WTC11 (cell line): Measurements from ENCODE around the gene COL27A1. TPM values are rescaled to one million over a fixed set of nuclear protein-coding genes. Genes with fewer than 3 reads are reported as not detected.

ENCODE experiments used
- ATAC-seq: fragments of 200-7000 bp; cut with Tn5 transposase; 2 replicates; pipeline ENCODE4 v1.10.0; 2021; ENCODE audit warnings: mild to moderate bottlenecking, moderate library complexity
- CTCF ChIA-PET: fragments of 300-600 bp; sonication (Branson Sonifier 250); formaldehyde crosslinking; loops from one replicate; lab custom pipeline; 2021; ENCODE audit warnings: antibody characterized with exemption; lab: Charles Lee
- POLR2A ChIA-PET: fragments of 350-600 bp; sonication (Branson Sonifier 250); formaldehyde crosslinking; loops from one replicate; lab custom pipeline; 2021; ENCODE audit warnings: antibody characterized with exemption; lab: Charles Lee
- DNase-seq: peaks from one replicate; pipeline ENCODE4 v3.0.0; 2021; ENCODE audit warnings: low spot score
- H3K27ac Mint-ChIP-seq: 2 replicates; pipeline ENCODE4 v1.8.0; 2021; ENCODE audit warnings: mixed read lengths
- H3K27me3 Mint-ChIP-seq: 2 replicates; pipeline ENCODE4 v1.8.0; 2021; ENCODE audit warnings: low read depth, mild to moderate bottlenecking, moderate library complexity, mixed read lengths
- H3K36me3 Mint-ChIP-seq: 2 replicates; pipeline ENCODE4 v1.8.0; 2021; ENCODE audit warnings: mixed read lengths
- H3K4me1 Mint-ChIP-seq: 2 replicates; pipeline ENCODE4 v1.8.0; 2022; ENCODE audit warnings: mixed read lengths
- H3K4me3 Mint-ChIP-seq: 2 replicates; pipeline ENCODE4 v1.8.0; 2021; ENCODE audit warnings: mild to moderate bottlenecking, moderate library complexity, mixed read lengths
- H3K9me3 Mint-ChIP-seq: 2 replicates; pipeline ENCODE4 v1.8.0; 2021; ENCODE audit warnings: mixed read lengths
- ATF1 ChIP-seq: sonication (generic); formaldehyde crosslinking; IDR thresholded peaks from 2 replicates; pipeline ENCODE4 v1.8.1; 2023; ENCODE audit warnings: mild to moderate bottlenecking, moderate library complexity, missing genetic modification reagents
- CDX4 ChIP-seq: fragments of 250-450 bp; sonication (Bioruptor Pico); IDR thresholded peaks from 2 replicates; pipeline ENCODE4 v1.9.0; 2021; ENCODE audit warnings: moderate library complexity, mild to moderate bottlenecking, inconsistent platforms, borderline replicate concordance
- E2F4 ChIP-seq: sonication (generic); formaldehyde crosslinking; IDR thresholded peaks from 2 replicates; pipeline ENCODE4 v1.8.1; 2022; ENCODE audit warnings: low read depth, mild to moderate bottlenecking, moderate library complexity, missing genetic modification reagents, borderline replicate concordance
- FOXK1 ChIP-seq: sonication (generic); formaldehyde crosslinking; IDR thresholded peaks from 2 replicates; pipeline ENCODE4 v1.8.0; 2022; ENCODE audit warnings: mild to moderate bottlenecking, moderate library complexity, missing genetic modification reagents
- GABPB1 ChIP-seq: sonication (generic); formaldehyde crosslinking; IDR thresholded peaks from 2 replicates; pipeline ENCODE4 v1.8.1; 2023; ENCODE audit warnings: mild to moderate bottlenecking, missing genetic modification reagents
- GTF2I ChIP-seq: fragments of 250-450 bp; sonication (Bioruptor Pico); conservative IDR thresholded peaks from 2 replicates; pipeline ENCODE4 v1.4.0; 2021; ENCODE audit warnings: mild to moderate bottlenecking
- HMGA2 ChIP-seq: fragments of 250-450 bp; sonication (Bioruptor Pico); IDR thresholded peaks from 2 replicates; pipeline ENCODE4 v1.4.0; 2021; ENCODE audit warnings: mild to moderate bottlenecking, moderate library complexity
- JAZF1 ChIP-seq: fragments of 250-450 bp; sonication (Bioruptor Pico); IDR thresholded peaks from 2 replicates; pipeline ENCODE4 v1.9.0; 2021; ENCODE audit warnings: moderate library complexity, mild to moderate bottlenecking, inconsistent platforms
- JUN ChIP-seq: sonication (generic); formaldehyde crosslinking; IDR thresholded peaks from 2 replicates; pipeline ENCODE4 v1.8.0; 2023; ENCODE audit warnings: mild to moderate bottlenecking, missing genetic modification reagents
- MXD4 ChIP-seq: fragments of 250-450 bp; sonication (Bioruptor Pico); IDR thresholded peaks from 2 replicates; pipeline ENCODE4 v1.8.0; 2021; ENCODE audit warnings: mild to moderate bottlenecking, moderate library complexity, borderline replicate concordance
- MYBL2 ChIP-seq: sonication (generic); formaldehyde crosslinking; IDR thresholded peaks from 2 replicates; pipeline ENCODE4 v1.8.1; 2023; ENCODE audit warnings: mild to moderate bottlenecking, moderate library complexity, missing genetic modification reagents
- NR3C1 ChIP-seq: sonication (generic); formaldehyde crosslinking; conservative IDR thresholded peaks from 2 replicates; pipeline ENCODE4 v1.8.1; 2023; ENCODE audit warnings: low read depth, mild to moderate bottlenecking, missing genetic modification reagents
- PREB ChIP-seq: sonication (generic); formaldehyde crosslinking; IDR thresholded peaks from 2 replicates; pipeline ENCODE4 v1.8.1; 2022; ENCODE audit warnings: mild to moderate bottlenecking, missing genetic modification reagents, moderate library complexity, borderline replicate concordance
- SMAD3 ChIP-seq: sonication (generic); formaldehyde crosslinking; IDR thresholded peaks from 2 replicates; pipeline ENCODE4 v1.8.0; 2022; ENCODE audit warnings: missing genetic modification reagents, mild to moderate bottlenecking, borderline replicate concordance
- SOX15 ChIP-seq: fragments of 250-450 bp; sonication (Bioruptor Pico); IDR thresholded peaks from 2 replicates; pipeline ENCODE4 v1.9.0; 2021; ENCODE audit warnings: mild to moderate bottlenecking
- TEAD1 ChIP-seq: sonication (generic); formaldehyde crosslinking; IDR thresholded peaks from 2 replicates; pipeline ENCODE4 v1.8.0; 2022; ENCODE audit warnings: mild to moderate bottlenecking, missing genetic modification reagents
- USF1 ChIP-seq: sonication (generic); formaldehyde crosslinking; IDR thresholded peaks from 2 replicates; pipeline ENCODE4 v1.8.0; 2022; ENCODE audit warnings: mild to moderate bottlenecking, missing genetic modification reagents
- ZMAT4 ChIP-seq: fragments of 250-450 bp; sonication (Bioruptor Pico); IDR thresholded peaks from 2 replicates; pipeline ENCODE4 v1.9.0; 2021; ENCODE audit warnings: mild to moderate bottlenecking
- ZNF263 ChIP-seq: sonication (generic); formaldehyde crosslinking; IDR thresholded peaks from 2 replicates; pipeline ENCODE4 v1.8.1; 2022; ENCODE audit warnings: low read depth, mild to moderate bottlenecking, moderate library complexity, missing genetic modification reagents
- ZNF423 ChIP-seq: fragments of 250-450 bp; sonication (Bioruptor Pico); IDR thresholded peaks from 2 replicates; pipeline ENCODE4 v2.1.2; 2022; ENCODE audit warnings: mild to moderate bottlenecking, moderate library complexity
- total RNA-seq: library from RNA; stranded (reverse); gene quantifications from 3 replicates; pipeline ENCODE4 v1.2.3, GENCODE V29; 2021
- TF ChIP-seq, protein P1 (sequence below): fragments of 250-450 bp; sonication (Bioruptor Pico); conservative IDR thresholded peaks from 2 replicates; pipeline ENCODE4 v1.9.0; 2021; ENCODE audit warnings: mild to moderate bottlenecking
- TF ChIP-seq, protein P2 (sequence below): sonication (generic); formaldehyde crosslinking; IDR thresholded peaks from 2 replicates; pipeline ENCODE4 v1.8.1; 2022; ENCODE audit warnings: low read depth, missing genetic modification reagents, borderline replicate concordance
- TF ChIP-seq, protein P3 (sequence below): sonication (generic); formaldehyde crosslinking; IDR thresholded peaks from 2 replicates; pipeline ENCODE4 v1.8.0; 2022; ENCODE audit warnings: mild to moderate bottlenecking, missing genetic modification reagents

COL27A1 gene
- total RNA-seq, 1 experiment from 2014 or later, result 47.5 TPM

DNA sequence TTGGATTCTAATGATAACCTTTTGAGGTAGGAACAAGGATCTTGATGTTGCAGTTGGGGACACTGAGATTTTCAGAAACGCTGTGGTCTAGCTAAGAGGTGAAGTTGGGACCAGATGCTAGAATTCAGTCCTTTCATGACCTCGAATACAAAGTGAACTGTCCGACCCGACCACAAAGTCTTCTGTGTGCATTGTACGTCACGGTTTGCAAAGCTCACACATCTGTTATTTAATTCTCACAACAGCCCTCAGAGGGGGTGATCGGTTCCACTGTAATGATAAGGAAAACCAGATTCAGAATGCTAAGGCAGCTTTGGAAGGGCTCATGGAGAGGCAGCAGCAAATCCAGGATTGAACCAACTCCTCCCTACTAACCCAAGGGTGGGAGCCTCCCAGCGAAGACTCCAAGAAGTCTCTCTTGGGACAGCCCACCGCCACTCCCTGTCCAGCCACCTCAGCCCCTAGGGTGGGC, 39.6 kb upstream of the COL27A1 start (continued):
- TF ChIP-seq HMGA2 (CRISPR knock-in tag) (no peak), ZMAT4 (CRISPR knock-in tag) (no peak), E2F4 (CRISPR knock-in tag) (no peak), MXD4 (CRISPR knock-in tag) (no peak), GABPB1 (CRISPR knock-in tag) (no peak), ATF1 (no peak), PREB (CRISPR knock-in tag) (no peak), NR3C1 (CRISPR knock-in tag) (no peak)

GRCh38 chr9:114116126-114116747, 39.1 kb upstream of the COL27A1 start:
- H3K4me3 Mint-ChIP-seq, result no peak overlapping the region
- ChIA-PET CTCF (interaction anchor here (1.0 to 2.3 kb wide), 4 partner anchors 8 to 175 kb away, joined by 4 to 14 read pairs (median 7); no protein-coding TSS in a partner anchor), POLR2A (interaction anchor here (0.9 kb wide), 1 partner anchor 37 kb away, joined by 3 read pairs; no protein-coding TSS in a partner anchor)
- H3K36me3 Mint-ChIP-seq, result no peaks in the 10 kb centered on the region
- DNase-seq, result no peak
- H3K4me1 Mint-ChIP-seq, result peaks cover 7% of the 10 kb centered on the region; the same call in 1 of the 2 replicates
- no peak overlapping the region for H3K27ac Mint-ChIP-seq
- H3K9me3 Mint-ChIP-seq, result no peaks in the 10 kb centered on the region
- ATAC-seq, result peak; percentile 21; the same call in 1 of the 2 replicates
- peaks cover 48% of the 10 kb centered on the region for H3K27me3 Mint-ChIP-seq
- no peak for TF ChIP-seq ZNF263 (CRISPR knock-in tag)
- TF ChIP-seq FOXK1 (CRISPR knock-in tag), result no peak
- no peak for TF ChIP-seq ZNF423 (CRISPR knock-in tag)
- no peak for TF ChIP-seq JAZF1 (CRISPR knock-in tag)
- TF ChIP-seq SOX15 (CRISPR knock-in tag), result no peak
- TF ChIP-seq JUN (CRISPR knock-in tag), result no peak
- no peak for TF ChIP-seq USF1 (CRISPR knock-in tag)
- no peak for TF ChIP-seq CDX4 (CRISPR knock-in tag)
- TF ChIP-seq, protein P1, sequence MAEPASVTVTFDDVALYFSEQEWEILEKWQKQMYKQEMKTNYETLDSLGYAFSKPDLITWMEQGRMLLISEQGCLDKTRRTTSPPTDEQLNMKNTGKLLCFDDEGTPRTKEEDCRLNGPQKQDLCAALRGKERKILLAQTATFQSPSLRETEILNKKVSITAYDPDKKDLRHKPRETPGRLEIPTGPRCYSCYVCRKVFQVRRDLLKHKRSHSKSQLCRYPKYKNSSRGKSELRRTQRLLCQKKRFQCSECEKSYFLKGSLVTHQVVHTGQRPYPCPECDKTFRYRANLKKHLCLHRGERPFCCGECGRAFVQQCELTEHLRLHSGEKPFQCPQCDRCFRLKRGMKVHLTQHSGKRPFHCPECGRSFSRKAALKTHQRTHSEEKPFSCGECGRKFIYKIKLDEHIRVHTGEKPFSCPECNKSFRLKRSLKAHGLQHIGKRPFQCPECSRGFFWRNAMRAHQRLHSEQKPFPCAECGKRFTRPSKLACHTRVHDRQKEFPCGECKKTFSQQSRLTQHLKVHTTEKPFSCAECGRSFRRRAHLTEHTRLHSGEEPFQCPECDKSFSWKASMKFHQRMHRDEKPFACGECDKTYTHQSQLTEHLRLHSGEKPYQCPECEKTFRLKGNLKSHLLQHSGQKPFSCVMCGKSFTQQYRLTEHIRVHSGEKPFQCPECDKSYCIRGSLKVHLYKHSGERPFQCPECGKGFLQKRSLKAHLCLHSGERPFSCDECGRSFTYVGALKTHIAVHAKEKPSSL (CRISPR knock-in tag), result no peak
- TF ChIP-seq PREB (CRISPR knock-in tag), result no peak
- TF ChIP-seq TEAD1, result no peak
- TF ChIP-seq GTF2I (CRISPR knock-in tag), result no peak
- no peak for TF ChIP-seq MYBL2 (CRISPR knock-in tag)
- TF ChIP-seq SMAD3 (CRISPR knock-in tag), result no peak
- TF ChIP-seq, protein P2, sequence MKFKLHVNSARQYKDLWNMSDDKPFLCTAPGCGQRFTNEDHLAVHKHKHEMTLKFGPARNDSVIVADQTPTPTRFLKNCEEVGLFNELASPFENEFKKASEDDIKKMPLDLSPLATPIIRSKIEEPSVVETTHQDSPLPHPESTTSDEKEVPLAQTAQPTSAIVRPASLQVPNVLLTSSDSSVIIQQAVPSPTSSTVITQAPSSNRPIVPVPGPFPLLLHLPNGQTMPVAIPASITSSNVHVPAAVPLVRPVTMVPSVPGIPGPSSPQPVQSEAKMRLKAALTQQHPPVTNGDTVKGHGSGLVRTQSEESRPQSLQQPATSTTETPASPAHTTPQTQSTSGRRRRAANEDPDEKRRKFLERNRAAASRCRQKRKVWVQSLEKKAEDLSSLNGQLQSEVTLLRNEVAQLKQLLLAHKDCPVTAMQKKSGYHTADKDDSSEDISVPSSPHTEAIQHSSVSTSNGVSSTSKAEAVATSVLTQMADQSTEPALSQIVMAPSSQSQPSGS (CRISPR knock-in tag), result no peak
- TF ChIP-seq, protein P3, sequence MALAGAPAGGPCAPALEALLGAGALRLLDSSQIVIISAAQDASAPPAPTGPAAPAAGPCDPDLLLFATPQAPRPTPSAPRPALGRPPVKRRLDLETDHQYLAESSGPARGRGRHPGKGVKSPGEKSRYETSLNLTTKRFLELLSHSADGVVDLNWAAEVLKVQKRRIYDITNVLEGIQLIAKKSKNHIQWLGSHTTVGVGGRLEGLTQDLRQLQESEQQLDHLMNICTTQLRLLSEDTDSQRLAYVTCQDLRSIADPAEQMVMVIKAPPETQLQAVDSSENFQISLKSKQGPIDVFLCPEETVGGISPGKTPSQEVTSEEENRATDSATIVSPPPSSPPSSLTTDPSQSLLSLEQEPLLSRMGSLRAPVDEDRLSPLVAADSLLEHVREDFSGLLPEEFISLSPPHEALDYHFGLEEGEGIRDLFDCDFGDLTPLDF, result no peak
